ENCODE results near the gene EXOC3L4.

DNA sequence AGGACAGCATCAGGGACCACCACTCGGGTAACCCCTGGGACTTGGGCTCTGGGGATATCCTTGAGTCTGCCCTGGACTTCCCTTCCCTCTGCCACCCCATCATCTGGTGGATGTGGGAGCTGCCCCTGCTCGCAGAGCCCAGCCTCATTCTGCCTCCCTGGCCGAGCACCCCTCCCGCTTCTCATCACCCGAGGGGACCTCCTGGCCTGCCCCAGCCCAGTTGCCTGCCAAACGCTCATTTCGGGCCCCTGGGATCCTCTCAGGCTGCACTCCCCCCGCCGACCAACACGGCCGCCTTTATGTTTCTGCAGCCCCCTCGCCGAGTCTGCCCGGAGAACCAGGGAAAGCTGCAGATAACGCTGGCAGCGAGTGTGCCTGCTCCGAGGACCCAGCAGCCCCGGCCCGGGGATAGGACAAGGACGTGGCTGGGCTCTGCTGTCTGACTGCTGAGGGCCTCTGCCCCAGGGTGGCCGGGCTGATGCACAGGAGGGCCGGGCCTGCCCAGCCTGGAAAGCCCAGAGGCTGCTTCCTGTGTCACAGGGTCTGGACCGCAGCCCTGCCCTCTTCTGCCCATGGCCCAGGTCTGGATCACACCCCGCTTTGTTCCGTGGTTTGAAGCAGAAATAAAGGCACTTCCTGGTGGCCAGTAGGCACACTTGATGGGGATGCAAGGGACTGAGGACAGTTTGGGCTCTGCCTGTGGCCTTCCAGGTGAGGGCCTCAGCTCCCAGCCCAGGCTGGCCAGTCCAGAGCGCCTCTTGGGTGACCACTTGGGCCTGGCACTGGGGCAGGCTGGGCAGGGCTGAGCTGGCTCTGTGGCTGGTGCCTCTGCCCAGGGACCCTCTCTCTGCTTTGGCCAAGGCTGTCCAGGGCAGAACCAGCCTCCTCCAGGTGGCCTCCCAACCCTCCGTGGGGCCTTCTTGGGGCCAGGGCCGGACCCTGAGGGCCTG lies 4.9 kb upstream of the EXOC3L4 start:
- TF ChIP-seq, protein P1, sequence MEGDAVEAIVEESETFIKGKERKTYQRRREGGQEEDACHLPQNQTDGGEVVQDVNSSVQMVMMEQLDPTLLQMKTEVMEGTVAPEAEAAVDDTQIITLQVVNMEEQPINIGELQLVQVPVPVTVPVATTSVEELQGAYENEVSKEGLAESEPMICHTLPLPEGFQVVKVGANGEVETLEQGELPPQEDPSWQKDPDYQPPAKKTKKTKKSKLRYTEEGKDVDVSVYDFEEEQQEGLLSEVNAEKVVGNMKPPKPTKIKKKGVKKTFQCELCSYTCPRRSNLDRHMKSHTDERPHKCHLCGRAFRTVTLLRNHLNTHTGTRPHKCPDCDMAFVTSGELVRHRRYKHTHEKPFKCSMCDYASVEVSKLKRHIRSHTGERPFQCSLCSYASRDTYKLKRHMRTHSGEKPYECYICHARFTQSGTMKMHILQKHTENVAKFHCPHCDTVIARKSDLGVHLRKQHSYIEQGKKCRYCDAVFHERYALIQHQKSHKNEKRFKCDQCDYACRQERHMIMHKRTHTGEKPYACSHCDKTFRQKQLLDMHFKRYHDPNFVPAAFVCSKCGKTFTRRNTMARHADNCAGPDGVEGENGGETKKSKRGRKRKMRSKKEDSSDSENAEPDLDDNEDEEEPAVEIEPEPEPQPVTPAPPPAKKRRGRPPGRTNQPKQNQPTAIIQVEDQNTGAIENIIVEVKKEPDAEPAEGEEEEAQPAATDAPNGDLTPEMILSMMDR (optimal IDR thresholded peaks at IDR 0.05 in 1 of 3, IDR thresholded peaks at IDR 0.05 in 1 of 3, conservative IDR thresholded peaks at IDR 0.05 in 1 of 3; ENCODE audit: extremely low read depth in 1 of 3, insufficient read depth in 2 of 3, low read length in 3 of 3), result no peak
- no peak for TF ChIP-seq EZH2 (IDR thresholded peaks at IDR 0.05; ENCODE audit: low read length)
